K562 (cell line): ENCODE data around the gene UGT1A10. TPM values are rescaled to one million over a fixed set of nuclear protein-coding genes. Genes with fewer than 3 reads are reported as not detected.

ENCODE experiments used
- ATAC-seq: fragments of 200-7000 bp; cut with Tn5 transposase; 3 replicates; pipeline ENCODE4 v1.9.1; 2020; ENCODE audit warnings: moderate library complexity
- BruUV-seq: library from RNA; stranded (reverse); fragments of 400-500 nt; replicated peaks from 2 replicates; lab custom pipeline; 2021; lab: Mats Ljungman, UMichigan
- CTCF ChIA-PET: fragments of 300-600 bp; formaldehyde crosslinking; extraction: SDS; loops from one replicate; lab custom pipeline; 2021; ENCODE audit warnings: low intra/inter-chr PET ratio; lab: Yijun Ruan, JAX
- POLR2A ChIA-PET: fragments of 300-600, 350-650 bp; sonication (Branson Sonifier 250); formaldehyde crosslinking; extraction: SDS; loops from one replicate; lab custom pipeline; 2021; ENCODE audit warnings: antibody characterized with exemption, inconsistent platforms; lab: Yijun Ruan, JAX
- DNase-seq, 4 experiments: peaks; one replicate each; pipeline versions ENCODE4 v3.0.0 to v3.0.0-alpha.2; 2011 to 2018; ENCODE audit warnings: low spot score in 3 of 4, mixed read lengths in 3 of 4; ENCODE audit errors: extremely low read depth in 1 of 4
- FAIRE-seq: peaks from 2 replicates; lab custom pipeline; 2011; peaks lifted over from hg19 to GRCh38; lab: Jason Lieb, UNC
- H2AFZ ChIP-seq: 2 replicates; pipeline ENCODE4 v1.6.0; 2011; ENCODE audit warnings: low read depth, low read length, control low read depth, inconsistent platforms
- H3K27ac ChIP-seq: fragments of 200-600 bp; 3 replicates; pipeline ENCODE4 v1.8.0; 2011; ENCODE audit warnings: low read depth, mild to moderate bottlenecking, control low read depth, inconsistent platforms, low read length, moderate library complexity, mixed read lengths; ENCODE audit errors: extremely low read depth
- H3K27me3 ChIP-seq, 2 experiments: fragments of 300-600 bp in 1 of 2; 2 replicates in 1 of 2; 3 replicates in 1 of 2; pipeline versions ENCODE4 v1.6.0 to v1.8.0; 2011; ENCODE audit warnings: inconsistent platforms in 2 of 2, low read length in 2 of 2, mild to moderate bottlenecking in 1 of 2, mixed read lengths in 1 of 2, moderate library complexity in 1 of 2; ENCODE audit not compliant: control insufficient read depth in 2 of 2, insufficient read depth in 2 of 2
- H3K36me3 ChIP-seq: fragments of 300-600 bp; 3 replicates; pipeline ENCODE4 v1.8.0; 2011; ENCODE audit warnings: mild to moderate bottlenecking, low read length, inconsistent platforms; ENCODE audit not compliant: control insufficient read depth, insufficient read depth
- H3K4me1 ChIP-seq, 2 experiments: fragments of 200-600 bp in 1 of 2; replicated peaks in 1 of 2; 2 replicates in 1 of 2; 3 replicates in 1 of 2; pipeline versions ENCODE4 v1.5.1 to v1.8.0; 2011; ENCODE audit warnings: inconsistent platforms in 2 of 2, low read length in 2 of 2, mild to moderate bottlenecking in 1 of 2, mixed read lengths in 1 of 2, moderate library complexity in 1 of 2; ENCODE audit not compliant: control insufficient read depth in 2 of 2, insufficient read depth in 2 of 2
- H3K4me2 ChIP-seq: 2 replicates; pipeline ENCODE4 v1.6.1; 2011; ENCODE audit warnings: low read length, control low read depth, inconsistent platforms, mixed read lengths; ENCODE audit not compliant: insufficient read depth
- H3K4me3 ChIP-seq: fragments of 200-600 bp; sonication (generic), shearing (Covaris generic); 2 replicates; pipeline ENCODE4 v1.5.1; 2016; ENCODE audit warnings: control low read depth, inconsistent platforms
- H3K79me2 ChIP-seq: fragments of 200-600 bp; 3 replicates; pipeline ENCODE4 v1.8.0; 2011; ENCODE audit warnings: low read length, inconsistent platforms; ENCODE audit not compliant: control insufficient read depth, insufficient read depth
- H3K9ac ChIP-seq, 2 experiments: 2 replicates each; pipeline versions ENCODE4 v1.6.0 to v1.6.1; 2011; ENCODE audit warnings: low read depth in 2 of 2, low read length in 2 of 2, control low read depth in 1 of 2, inconsistent platforms in 1 of 2, mild to moderate bottlenecking in 1 of 2, mixed read lengths in 1 of 2; ENCODE audit not compliant: insufficient read depth in 1 of 2
- H3K9me1 ChIP-seq: one replicate; pipeline ENCODE4 v1.6.0; 2011; ENCODE audit warnings: inconsistent platforms, mild to moderate bottlenecking, low read length, moderate library complexity; ENCODE audit not compliant: control insufficient read depth, insufficient read depth
- H3K9me3 ChIP-seq: replicated peaks from 2 replicates; pipeline ENCODE4 v1.5.1; 2011; ENCODE audit warnings: low read depth, low read length, inconsistent platforms; ENCODE audit not compliant: control insufficient read depth, insufficient read depth
- H4K20me1 ChIP-seq: replicated peaks from 2 replicates; pipeline ENCODE4 v1.6.1; 2011; ENCODE audit warnings: low read length, inconsistent platforms, mixed read lengths; ENCODE audit not compliant: control insufficient read depth, insufficient read depth
- HNRNPL ChIP-seq: fragments of 200-400 bp; formaldehyde crosslinking; IDR thresholded peaks from 2 replicates; pipeline ENCODE4 v1.6.1; 2017; ENCODE audit warnings: low read depth, mild to moderate bottlenecking, low read length
- HNRNPLL ChIP-seq: fragments of 200-400 bp; formaldehyde crosslinking; IDR thresholded peaks from 2 replicates; pipeline ENCODE4 v1.6.1; 2017; ENCODE audit warnings: low read length, low read depth, mild to moderate bottlenecking; ENCODE audit not compliant: poor library complexity, severe bottlenecking
- POLR2H ChIP-seq: IDR thresholded peaks from 2 replicates; pipeline ENCODE4 v1.6.1; 2016; ENCODE audit warnings: missing genetic modification characterization, low read depth, mild to moderate bottlenecking, control low read depth, missing compliant biosample characterization, moderate library complexity
- XRCC5 ChIP-seq: fragments of 200-400 bp; formaldehyde crosslinking; IDR thresholded peaks from 2 replicates; pipeline ENCODE4 v1.6.1; 2017; ENCODE audit warnings: low read depth, mild to moderate bottlenecking, low read length
- ZNF311 ChIP-seq: fragments of 250-450 bp; sonication (Bioruptor Pico); IDR thresholded peaks from 2 replicates; pipeline ENCODE4 v1.4.0; 2020; ENCODE audit warnings: mild to moderate bottlenecking, moderate library complexity
- ZNF561 ChIP-seq: fragments of 450-650 bp; formaldehyde crosslinking; conservative IDR thresholded peaks from 2 replicates; pipeline ENCODE4 v1.4.0; 2020; ENCODE audit warnings: mild to moderate bottlenecking, moderate library complexity
- WGBS: fragments of 100-300 bp; shearing (Covaris generic); methylation state at CpG from one replicate; pipeline ENCODE4 v1.1.6; 2016; ENCODE audit warnings: low coverage, mixed read lengths; ENCODE audit not compliant: insufficient coverage; ENCODE audit errors: missing lambda C conversion rate; 5-methylcytosine and 5-hydroxymethylcytosine counted together
- in situ Hi-C: fragments of 300-500 bp; cut with MboI; formaldehyde crosslinking; loops from 4 replicates; pipeline ENCODE4 v1.15.0; 2018; ENCODE audit warnings: inconsistent platforms, mixed read lengths
- intact Hi-C: fragments of 100-400 bp; cut with micrococcal nuclease; formaldehyde crosslinking; loops from 2 replicates; pipeline ENCODE4 v1.14.2; 2022
- polyA plus RNA-seq, 8 experiments: library from polyadenylated mRNA; depleted of rRNA in 4 of 8; stranded (reverse) in 5 of 8; unstranded in 3 of 8; fragments of >200 nt; fragmentation: Nextera tagmentation in 2 of 8; fragmentation: Illumina TruSeq in 1 of 8; extraction: Ambion mirVana in 2 of 8; extraction: Trizol in 1 of 8; gene quantifications; 2 replicates each; pipeline versions ENCODE4 v1.2.1 to v1.2.3, GENCODE V29; 2011 to 2014; ENCODE audit warnings: inconsistent platforms in 1 of 8, missing spikeins in 1 of 8
- total RNA-seq, 7 experiments: library from RNA; depleted of rRNA in 6 of 7; stranded (reverse); fragments of >200 nt in 6 of 7; fragmentation: Illumina TruSeq in 2 of 7; extraction: Trizol in 2 of 7; gene quantifications; 2 replicates each; pipeline versions ENCODE4 v1.2.1 to v1.2.3, GENCODE V29; 2011 to 2021; ENCODE audit warnings: low replicate concordance in 1 of 7
- TF ChIP-seq, protein P1 (sequence below): IDR thresholded peaks from 2 replicates; pipeline ENCODE4 v1.6.1; 2016; ENCODE audit warnings: missing genetic modification characterization, missing compliant biosample characterization
- TF ChIP-seq, protein P2 (sequence below): fragments of 250-450 bp; sonication (Bioruptor Pico); IDR thresholded peaks from 2 replicates; pipeline ENCODE4 v1.5.0; 2021

UGT1A10 gene
- total and polyA plus RNA-seq, 9 of the 15 experiments (the other 6 are each of a cell fraction or from before 2014, with no cell fraction given): not detected

DNA sequence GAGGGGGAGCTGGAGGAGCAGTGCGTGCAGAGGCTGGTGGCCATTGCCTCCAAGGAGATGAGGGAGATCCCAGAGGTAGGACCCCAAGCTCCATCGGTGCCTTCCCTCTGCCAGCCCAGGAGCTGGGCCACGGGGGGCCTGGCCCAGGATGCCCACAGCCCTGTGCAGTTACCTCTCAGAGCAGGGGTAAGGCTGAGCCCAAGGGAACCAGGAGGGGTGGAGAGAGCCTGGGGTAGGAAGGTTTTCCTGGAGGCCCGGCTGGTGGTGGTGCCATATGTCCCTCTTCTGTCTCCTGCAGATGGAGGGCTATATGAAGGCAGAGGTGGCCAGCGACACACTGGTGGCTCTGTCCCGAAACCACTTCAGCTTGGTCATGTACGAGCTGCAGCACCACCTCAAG is 153.3 kb downstream of the UGT1A10 start (continued):
- TF ChIP-seq, protein P1, sequence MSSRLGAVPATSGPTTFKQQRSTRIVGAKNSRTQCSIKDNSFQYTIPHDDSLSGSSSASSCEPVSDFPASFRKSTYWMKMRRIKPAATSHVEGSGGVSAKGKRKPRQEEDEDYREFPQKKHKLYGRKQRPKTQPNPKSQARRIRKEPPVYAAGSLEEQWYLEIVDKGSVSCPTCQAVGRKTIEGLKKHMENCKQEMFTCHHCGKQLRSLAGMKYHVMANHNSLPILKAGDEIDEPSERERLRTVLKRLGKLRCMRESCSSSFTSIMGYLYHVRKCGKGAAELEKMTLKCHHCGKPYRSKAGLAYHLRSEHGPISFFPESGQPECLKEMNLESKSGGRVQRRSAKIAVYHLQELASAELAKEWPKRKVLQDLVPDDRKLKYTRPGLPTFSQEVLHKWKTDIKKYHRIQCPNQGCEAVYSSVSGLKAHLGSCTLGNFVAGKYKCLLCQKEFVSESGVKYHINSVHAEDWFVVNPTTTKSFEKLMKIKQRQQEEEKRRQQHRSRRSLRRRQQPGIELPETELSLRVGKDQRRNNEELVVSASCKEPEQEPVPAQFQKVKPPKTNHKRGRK (tag): no peak
- TF ChIP-seq ZNF311: no peak
- no peak for TF ChIP-seq HNRNPL
- TF ChIP-seq POLR2H (tag): no peak
- TF ChIP-seq HNRNPLL: no peak
- TF ChIP-seq XRCC5: no peak
- TF ChIP-seq, all 486 proteins: peak for 0

DNA sequence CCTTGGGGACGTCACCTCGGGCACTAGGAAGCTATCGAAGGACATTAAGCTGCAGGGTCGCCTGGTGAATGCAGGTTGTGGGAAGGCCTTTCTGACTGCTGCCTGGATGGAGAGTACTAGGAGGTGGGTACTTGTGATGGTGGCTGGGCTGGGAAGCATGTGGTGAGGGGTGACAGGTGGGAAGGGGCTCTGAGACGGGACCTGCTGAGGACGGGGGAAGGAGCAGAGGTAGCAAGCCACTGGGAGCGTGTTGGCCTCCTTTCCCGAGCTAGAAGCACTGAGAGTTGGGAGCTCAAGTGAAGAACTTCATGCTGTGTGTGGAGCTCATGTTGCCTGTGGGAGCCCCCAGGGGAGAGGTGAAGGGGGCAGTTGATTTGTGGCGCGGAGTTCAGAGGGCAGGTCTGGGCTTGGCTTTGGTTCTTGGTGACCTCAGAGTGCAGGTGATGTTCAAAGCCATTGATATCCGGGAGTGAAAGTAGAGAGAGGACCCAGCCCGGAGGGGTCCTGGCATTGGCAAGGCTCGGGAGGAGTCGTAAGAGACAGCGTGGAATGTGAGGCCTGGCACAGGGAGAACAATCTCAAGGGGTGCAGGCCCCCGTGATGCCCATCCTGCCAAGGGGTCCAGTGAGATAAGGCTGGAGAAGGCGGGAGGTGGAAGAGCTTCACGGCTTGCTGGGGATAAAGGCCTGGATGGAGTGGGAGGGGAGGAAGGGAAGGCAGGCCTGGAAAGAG is 155.1 kb downstream of the UGT1A10 start:
- H3K4me2 ChIP-seq: no peak overlapping the region
- H3K4me1 ChIP-seq: no peaks in the 10 kb centered on the region; a peak in 1 of 5 replicates
- 5% methylated on average over 14 of the region's 18 CpGs for whole genome bisulfite sequencing
- TF ChIP-seq ZNF561 (CRISPR knock-in tag): no peak
- TF ChIP-seq, protein P2, sequence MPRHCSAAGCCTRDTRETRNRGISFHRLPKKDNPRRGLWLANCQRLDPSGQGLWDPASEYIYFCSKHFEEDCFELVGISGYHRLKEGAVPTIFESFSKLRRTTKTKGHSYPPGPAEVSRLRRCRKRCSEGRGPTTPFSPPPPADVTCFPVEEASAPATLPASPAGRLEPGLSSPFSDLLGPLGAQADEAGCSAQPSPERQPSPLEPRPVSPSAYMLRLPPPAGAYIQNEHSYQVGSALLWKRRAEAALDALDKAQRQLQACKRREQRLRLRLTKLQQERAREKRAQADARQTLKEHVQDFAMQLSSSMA (CRISPR knock-in tag): no peak
- TF ChIP-seq, all 486 proteins: peak for 0
- intact Hi-C loops: no loop called here
- H3K27ac ChIP-seq: no peak overlapping the region
- H3K4me3 ChIP-seq: no peak overlapping the region
- no peaks in the 10 kb centered on the region for H3K36me3 ChIP-seq
- ChIA-PET POLR2A (interaction anchor here (0.6 to 1.1 kb wide), 2 partner anchors 30 to 42 kb away, joined by 4 read pairs; no protein-coding TSS in a partner anchor), CTCF (no interaction called here)
- in situ Hi-C loops: no loop called here
- no peak overlapping the region for H2AFZ ChIP-seq
- DNase-seq: no peak
- H4K20me1 ChIP-seq: no peaks in the 10 kb centered on the region
- no peaks in the 10 kb centered on the region for H3K79me2 ChIP-seq
- peaks cover 0 to 44% of the 10 kb centered on the region in 2 experiments; a peak in 2 of 5 replicates for H3K27me3 ChIP-seq
- no peak for FAIRE-seq
- no peak for ATAC-seq
- no peak overlapping the region for H3K9ac ChIP-seq
- BruUV-seq: no TSS peak
- no peaks in the 10 kb centered on the region for H3K9me3 ChIP-seq
- H3K9me1 ChIP-seq: no peaks in the 10 kb centered on the region
